Neural cell (in vitro differentiated cells): ENCODE data around the gene CYB561. TPM values are rescaled to one million over a fixed set of nuclear protein-coding genes. Genes with fewer than 3 reads are reported as not detected.

Experiments
- H2AFZ ChIP-seq: fragments of 200-600, 300-800 bp; sonication (generic), shearing (Covaris generic); 2 replicates; pipeline ENCODE4 v1.6.0; 2014; ENCODE audit warnings: low read depth, mild to moderate bottlenecking, antibody characterized with exemption, low read length, moderate library complexity
- H3F3A ChIP-seq: fragments of 200-600 bp; shearing (Covaris generic); 2 replicates; pipeline ENCODE4 v1.6.1; 2016; ENCODE audit warnings: mild to moderate bottlenecking, moderate library complexity, mixed read lengths, antibody characterized with exemption, low read length; ENCODE audit not compliant: insufficient read depth, poor library complexity, severe bottlenecking
- H3K27ac ChIP-seq: fragments of 200-600, 300-800 bp; sonication (generic), shearing (Covaris generic); 2 replicates; pipeline ENCODE4 v1.5.1; 2014; ENCODE audit warnings: mild to moderate bottlenecking, low read length, moderate library complexity
- H3K27me3 ChIP-seq: fragments of 300-800, 200-600 bp; sonication (generic), shearing (Covaris generic); 2 replicates; pipeline ENCODE4 v1.6.0; 2014; ENCODE audit warnings: mild to moderate bottlenecking, low read depth, low read length, moderate library complexity; ENCODE audit not compliant: insufficient read depth
- H3K36me3 ChIP-seq: fragments of 300-800, 200-600 bp; sonication (generic), shearing (Covaris generic); 2 replicates; pipeline ENCODE4 v1.5.1; 2014; ENCODE audit warnings: mild to moderate bottlenecking, antibody characterized with exemption, low read length, moderate library complexity; ENCODE audit not compliant: insufficient read depth
- H3K4me2 ChIP-seq: fragments of 300-800, 200-600 bp; sonication (generic), shearing (Covaris generic); 2 replicates; pipeline ENCODE4 v1.6.0; 2014; ENCODE audit warnings: mild to moderate bottlenecking, low read length
- H3K4me3 ChIP-seq: fragments of 300-800, 200-600 bp; sonication (generic), shearing (Covaris generic); 2 replicates; pipeline ENCODE4 v1.5.1; 2014; ENCODE audit warnings: mild to moderate bottlenecking, low read length, moderate library complexity
- H3K79me2 ChIP-seq: fragments of 200-600 bp; shearing (Covaris generic); replicated peaks from 2 replicates; pipeline ENCODE4 v1.6.0; 2014; ENCODE audit warnings: mild to moderate bottlenecking, low read length, moderate library complexity; ENCODE audit not compliant: insufficient read depth
- H3K9ac ChIP-seq: fragments of 300-800, 200-600 bp; sonication (generic), shearing (Covaris generic); 2 replicates; pipeline ENCODE4 v1.6.1; 2016; ENCODE audit warnings: mild to moderate bottlenecking, low read length, mixed read lengths
- H3K9me2 ChIP-seq: fragments of 200-600 bp; shearing (Covaris generic); 2 replicates; pipeline ENCODE4 v1.6.1; 2016; ENCODE audit warnings: mild to moderate bottlenecking, low read length, mixed read lengths; ENCODE audit not compliant: insufficient read depth
- H3K9me3 ChIP-seq: fragments of 200-600, 300-800 bp; sonication (generic), shearing (Covaris generic); 2 replicates; pipeline ENCODE4 v1.6.1; 2016; ENCODE audit warnings: mild to moderate bottlenecking, mixed run types, low read length, moderate library complexity, mixed read lengths
- H4K20me1 ChIP-seq: fragments of 200-600 bp; shearing (Covaris generic); 2 replicates; pipeline ENCODE4 v1.6.1; 2016; ENCODE audit warnings: mild to moderate bottlenecking, mixed run types; ENCODE audit not compliant: insufficient read depth
- EP300 ChIP-seq: fragments of 450-650 bp; conservative IDR thresholded peaks from 2 replicates; pipeline ENCODE4 v1.6.1; 2014; ENCODE audit warnings: antibody characterized with exemption, mild to moderate bottlenecking, moderate library complexity; ENCODE audit not compliant: poor library complexity, severe bottlenecking
- EZH2 ChIP-seq: fragments of 200-600, 300-800 bp; shearing (Covaris generic), sonication (generic); IDR thresholded peaks from 2 replicates; pipeline ENCODE4 v1.6.1; 2014; ENCODE audit warnings: antibody characterized with exemption, low read length, borderline replicate concordance, mild to moderate bottlenecking; ENCODE audit not compliant: insufficient read depth, poor library complexity, severe bottlenecking
- MXI1 ChIP-seq: fragments of 450-650 bp; conservative IDR thresholded peaks from 2 replicates; pipeline ENCODE4 v1.6.1; 2014; ENCODE audit warnings: antibody characterized with exemption, mild to moderate bottlenecking; ENCODE audit not compliant: poor library complexity, severe bottlenecking
- POLR2AphosphoS5 ChIP-seq: IDR thresholded peaks from 2 replicates; pipeline ENCODE4 v1.6.1; 2012
- RAD21 ChIP-seq: fragments of 450-650 bp; conservative IDR thresholded peaks from 2 replicates; pipeline ENCODE4 v1.6.1; 2014; ENCODE audit warnings: antibody characterized with exemption, mild to moderate bottlenecking, moderate library complexity
- SMC3 ChIP-seq: fragments of 450-650 bp; conservative IDR thresholded peaks from 2 replicates; pipeline ENCODE4 v1.6.1; 2014; ENCODE audit warnings: antibody characterized with exemption, mild to moderate bottlenecking, moderate library complexity; ENCODE audit not compliant: poor library complexity
- TAF1 ChIP-seq: IDR thresholded peaks from 2 replicates; pipeline ENCODE4 v1.6.1; 2012; ENCODE audit warnings: low read depth
- polyA plus RNA-seq: library from polyadenylated mRNA; depleted of rRNA; stranded (reverse); fragments of >200 nt; gene quantifications from 2 replicates; pipeline ENCODE4 v1.2.3, GENCODE V29; 2014
- TF ChIP-seq, protein P1 (sequence below): fragments of 450-650 bp; IDR thresholded peaks from 2 replicates; pipeline ENCODE4 v1.5.1; 2014; ENCODE audit warnings: antibody characterized with exemption, mild to moderate bottlenecking, moderate library complexity; ENCODE audit not compliant: poor library complexity, severe bottlenecking
- TF ChIP-seq, protein P2 (sequence below): IDR thresholded peaks from 2 replicates; pipeline ENCODE4 v1.6.1; 2012; ENCODE audit warnings: borderline replicate concordance

CYB561 gene
- polyA plus RNA-seq, 1 donor from 2014 or later: 15.7 TPM

DNA sequence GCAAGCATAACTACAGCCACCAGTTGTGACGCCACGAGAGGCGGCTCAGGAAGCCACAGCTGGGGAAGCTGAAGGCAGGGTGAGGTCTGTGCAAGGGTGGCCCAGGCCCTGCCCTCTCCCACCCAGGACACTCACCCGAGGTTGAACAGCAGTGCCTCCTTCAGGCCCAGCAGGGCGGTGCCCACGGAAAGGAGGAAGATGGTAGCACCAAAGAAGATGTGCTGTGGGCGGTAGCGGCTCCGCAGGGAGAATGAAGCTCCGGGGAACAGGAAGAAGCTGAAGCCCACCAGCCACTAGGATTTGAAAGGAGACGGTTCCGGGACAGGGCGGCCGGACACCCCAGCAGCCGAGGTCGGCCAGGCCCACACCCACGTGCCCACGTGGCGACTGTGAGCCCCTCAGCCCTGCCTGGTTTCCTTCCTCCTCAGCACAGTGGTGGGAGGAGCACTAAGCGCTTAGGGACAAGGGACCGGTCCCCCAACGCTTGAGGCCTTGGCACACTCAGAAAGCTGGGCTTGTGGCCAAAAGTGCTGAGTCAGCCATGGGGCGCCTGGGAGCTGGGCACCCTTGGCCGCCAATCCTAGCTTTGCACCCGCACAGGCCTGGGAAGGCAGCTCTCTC lies 11.0 kb downstream of the CYB561 start:
- no peak overlapping the region for H3K9ac ChIP-seq

DNA sequence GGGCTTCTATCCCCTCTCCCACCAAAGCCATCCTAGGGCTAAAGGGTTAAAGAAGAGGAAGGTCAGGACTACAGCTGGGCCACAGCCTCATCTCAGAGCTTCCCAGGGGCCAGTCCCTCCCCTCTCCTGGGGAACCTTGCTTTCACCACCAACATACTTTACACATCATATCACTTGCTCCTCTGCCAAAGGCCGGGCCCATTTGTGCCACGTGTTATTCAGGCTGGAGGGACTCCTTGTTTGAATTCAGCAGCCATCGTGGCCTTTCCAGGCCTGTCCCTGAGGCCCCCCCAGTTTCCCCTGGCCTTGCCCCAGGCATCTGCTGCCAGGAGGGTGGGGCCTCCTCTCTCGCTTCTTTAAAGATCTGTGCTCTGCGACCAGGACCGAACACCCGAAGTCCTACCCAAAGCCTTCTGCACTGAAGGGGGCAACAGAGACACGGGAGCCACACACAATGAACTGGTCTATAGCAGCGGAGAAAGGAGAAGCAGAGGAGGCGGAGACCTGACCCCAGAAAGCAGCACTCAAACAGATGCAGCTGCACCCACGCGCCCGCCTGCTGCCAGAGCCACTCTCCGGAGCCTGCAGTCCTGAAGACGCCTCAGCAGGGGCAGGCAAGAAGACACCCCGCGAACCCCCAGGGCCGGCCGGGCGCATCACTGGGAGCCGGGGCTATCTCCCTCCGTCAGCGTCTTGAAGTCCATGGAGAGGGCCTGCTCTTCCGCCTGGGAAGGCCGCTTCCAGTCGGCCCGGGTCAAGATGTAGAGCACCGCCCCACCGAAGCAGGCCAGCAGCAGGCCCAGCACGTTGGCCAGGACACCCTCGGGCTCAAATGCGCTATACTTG lies 12.1 kb downstream of the CYB561 start:
- H2AFZ ChIP-seq: no peak overlapping the region
- no peaks in the 10 kb centered on the region for H3K9me3 ChIP-seq
- no peak overlapping the region for H3K9ac ChIP-seq
- H3K27me3 ChIP-seq: no peaks in the 10 kb centered on the region
- no peaks in the 10 kb centered on the region for H3F3A ChIP-seq
- H3K4me2 ChIP-seq: no peak overlapping the region
- no peaks in the 10 kb centered on the region for H3K36me3 ChIP-seq
- H3K79me2 ChIP-seq: no peaks in the 10 kb centered on the region
- no peak overlapping the region for H3K27ac ChIP-seq
- TF ChIP-seq EZH2 (no peak), POLR2AphosphoS5 (peak; percentile 3), TAF1 (no peak), EP300 (no peak)
- TF ChIP-seq, protein P1, sequence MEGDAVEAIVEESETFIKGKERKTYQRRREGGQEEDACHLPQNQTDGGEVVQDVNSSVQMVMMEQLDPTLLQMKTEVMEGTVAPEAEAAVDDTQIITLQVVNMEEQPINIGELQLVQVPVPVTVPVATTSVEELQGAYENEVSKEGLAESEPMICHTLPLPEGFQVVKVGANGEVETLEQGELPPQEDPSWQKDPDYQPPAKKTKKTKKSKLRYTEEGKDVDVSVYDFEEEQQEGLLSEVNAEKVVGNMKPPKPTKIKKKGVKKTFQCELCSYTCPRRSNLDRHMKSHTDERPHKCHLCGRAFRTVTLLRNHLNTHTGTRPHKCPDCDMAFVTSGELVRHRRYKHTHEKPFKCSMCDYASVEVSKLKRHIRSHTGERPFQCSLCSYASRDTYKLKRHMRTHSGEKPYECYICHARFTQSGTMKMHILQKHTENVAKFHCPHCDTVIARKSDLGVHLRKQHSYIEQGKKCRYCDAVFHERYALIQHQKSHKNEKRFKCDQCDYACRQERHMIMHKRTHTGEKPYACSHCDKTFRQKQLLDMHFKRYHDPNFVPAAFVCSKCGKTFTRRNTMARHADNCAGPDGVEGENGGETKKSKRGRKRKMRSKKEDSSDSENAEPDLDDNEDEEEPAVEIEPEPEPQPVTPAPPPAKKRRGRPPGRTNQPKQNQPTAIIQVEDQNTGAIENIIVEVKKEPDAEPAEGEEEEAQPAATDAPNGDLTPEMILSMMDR: no peak
- TF ChIP-seq, protein P2, sequence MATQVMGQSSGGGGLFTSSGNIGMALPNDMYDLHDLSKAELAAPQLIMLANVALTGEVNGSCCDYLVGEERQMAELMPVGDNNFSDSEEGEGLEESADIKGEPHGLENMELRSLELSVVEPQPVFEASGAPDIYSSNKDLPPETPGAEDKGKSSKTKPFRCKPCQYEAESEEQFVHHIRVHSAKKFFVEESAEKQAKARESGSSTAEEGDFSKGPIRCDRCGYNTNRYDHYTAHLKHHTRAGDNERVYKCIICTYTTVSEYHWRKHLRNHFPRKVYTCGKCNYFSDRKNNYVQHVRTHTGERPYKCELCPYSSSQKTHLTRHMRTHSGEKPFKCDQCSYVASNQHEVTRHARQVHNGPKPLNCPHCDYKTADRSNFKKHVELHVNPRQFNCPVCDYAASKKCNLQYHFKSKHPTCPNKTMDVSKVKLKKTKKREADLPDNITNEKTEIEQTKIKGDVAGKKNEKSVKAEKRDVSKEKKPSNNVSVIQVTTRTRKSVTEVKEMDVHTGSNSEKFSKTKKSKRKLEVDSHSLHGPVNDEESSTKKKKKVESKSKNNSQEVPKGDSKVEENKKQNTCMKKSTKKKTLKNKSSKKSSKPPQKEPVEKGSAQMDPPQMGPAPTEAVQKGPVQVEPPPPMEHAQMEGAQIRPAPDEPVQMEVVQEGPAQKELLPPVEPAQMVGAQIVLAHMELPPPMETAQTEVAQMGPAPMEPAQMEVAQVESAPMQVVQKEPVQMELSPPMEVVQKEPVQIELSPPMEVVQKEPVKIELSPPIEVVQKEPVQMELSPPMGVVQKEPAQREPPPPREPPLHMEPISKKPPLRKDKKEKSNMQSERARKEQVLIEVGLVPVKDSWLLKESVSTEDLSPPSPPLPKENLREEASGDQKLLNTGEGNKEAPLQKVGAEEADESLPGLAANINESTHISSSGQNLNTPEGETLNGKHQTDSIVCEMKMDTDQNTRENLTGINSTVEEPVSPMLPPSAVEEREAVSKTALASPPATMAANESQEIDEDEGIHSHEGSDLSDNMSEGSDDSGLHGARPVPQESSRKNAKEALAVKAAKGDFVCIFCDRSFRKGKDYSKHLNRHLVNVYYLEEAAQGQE: no peak
- H4K20me1 ChIP-seq: no peaks in the 10 kb centered on the region
- H3K4me3 ChIP-seq: no peak overlapping the region
- no peaks in the 10 kb centered on the region for H3K9me2 ChIP-seq

More for the DNA sequence above, 11.0 kb downstream of the CYB561 start:
- H3K27ac ChIP-seq: no peak overlapping the region
- no peaks in the 10 kb centered on the region for H3K27me3 ChIP-seq
- H3K4me3 ChIP-seq: no peak overlapping the region
- H2AFZ ChIP-seq: no peak overlapping the region
- H4K20me1 ChIP-seq: no peaks in the 10 kb centered on the region
- H3K79me2 ChIP-seq: no peaks in the 10 kb centered on the region
- TF ChIP-seq RAD21 (no peak), POLR2AphosphoS5 (no peak), EP300 (no peak), TAF1 (no peak), EZH2 (no peak), SMC3 (no peak), MXI1 (no peak)
- TF ChIP-seq, protein P1: no peak
- TF ChIP-seq, protein P2: no peak
- no peaks in the 10 kb centered on the region for H3K9me2 ChIP-seq
- H3K36me3 ChIP-seq: no peaks in the 10 kb centered on the region
- no peak overlapping the region for H3K4me2 ChIP-seq
- no peaks in the 10 kb centered on the region for H3K9me3 ChIP-seq
- no peaks in the 10 kb centered on the region for H3F3A ChIP-seq
